HepG2 (cell line): ENCODE measurements around the gene TEC.

Source experiments
- FOXP1 ChIP-seq, 2 experiments: fragments of 450-650 bp in 1 of 2; IDR thresholded peaks; 2 replicates each; pipeline ENCODE4 v1.6.1; 2017 to 2018; ENCODE audit warnings: antibody characterized with exemption in 1 of 2
- PHF21A ChIP-seq: sonication (generic); formaldehyde crosslinking; IDR thresholded peaks from 2 replicates; pipeline ENCODE4 v1.5.0; 2020; ENCODE audit warnings: mild to moderate bottlenecking, missing genetic modification reagents
- ZBTB1 ChIP-seq: sonication (generic); formaldehyde crosslinking; IDR thresholded peaks from 2 replicates; pipeline ENCODE4 v1.4.0; 2020; ENCODE audit warnings: missing genetic modification reagents, borderline replicate concordance
- TF ChIP-seq, protein P1 (sequence below), 2 experiments: sonication (generic) in 1 of 2; formaldehyde crosslinking in 1 of 2; IDR thresholded peaks; 2 replicates each; pipeline versions ENCODE4 v1.4.0 to v1.6.1; 2016 to 2020; ENCODE audit warnings: borderline replicate concordance in 1 of 2, low read depth in 1 of 2, mild to moderate bottlenecking in 1 of 2, missing genetic modification reagents in 1 of 2
- TF ChIP-seq, protein P2 (sequence below): sonication (generic); formaldehyde crosslinking; IDR thresholded peaks from 2 replicates; pipeline ENCODE4 v1.9.0; 2021; ENCODE audit warnings: mild to moderate bottlenecking, missing genetic modification reagents
- TF ChIP-seq, protein P3 (sequence below): sonication (generic); formaldehyde crosslinking; IDR thresholded peaks from 2 replicates; pipeline ENCODE4 v1.5.0; 2020; ENCODE audit warnings: mild to moderate bottlenecking, missing genetic modification reagents, moderate library complexity
- TF ChIP-seq, protein P4 (sequence below): sonication (generic); formaldehyde crosslinking; IDR thresholded peaks from 2 replicates; pipeline ENCODE4 v1.4.0; 2020; ENCODE audit warnings: mild to moderate bottlenecking, missing genetic modification reagents, borderline replicate concordance

DNA sequence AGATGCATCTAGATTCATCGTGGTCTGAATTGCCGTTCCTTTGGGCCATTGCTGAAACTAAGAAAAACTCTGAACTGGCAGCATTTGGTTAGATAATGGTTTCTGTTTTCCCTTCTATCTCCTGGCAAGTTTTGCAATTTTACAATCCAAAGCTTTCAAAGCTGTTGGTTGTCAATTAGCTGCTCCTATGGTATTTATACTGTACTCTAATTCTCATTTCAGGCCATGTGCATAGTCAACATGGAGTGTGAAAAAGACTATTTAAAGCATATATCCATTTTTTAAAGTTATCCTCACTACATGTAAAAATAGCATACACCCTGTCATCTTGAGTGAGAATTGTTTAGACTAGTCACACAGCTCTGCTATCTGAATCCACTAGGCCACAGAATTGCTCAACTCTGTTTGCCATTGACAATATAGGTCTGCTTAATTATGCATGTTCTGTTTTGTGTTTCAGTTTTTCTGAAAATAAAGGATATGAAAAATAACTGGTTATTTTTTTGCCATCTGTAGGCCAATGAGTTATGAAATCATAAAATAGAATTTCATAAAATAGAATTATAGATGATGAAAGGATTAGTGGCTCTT, 27.7 kb upstream of the TEC start:
- TF ChIP-seq PHF21A (CRISPR knock-in tag), result no peak
- TF ChIP-seq, protein P1, sequence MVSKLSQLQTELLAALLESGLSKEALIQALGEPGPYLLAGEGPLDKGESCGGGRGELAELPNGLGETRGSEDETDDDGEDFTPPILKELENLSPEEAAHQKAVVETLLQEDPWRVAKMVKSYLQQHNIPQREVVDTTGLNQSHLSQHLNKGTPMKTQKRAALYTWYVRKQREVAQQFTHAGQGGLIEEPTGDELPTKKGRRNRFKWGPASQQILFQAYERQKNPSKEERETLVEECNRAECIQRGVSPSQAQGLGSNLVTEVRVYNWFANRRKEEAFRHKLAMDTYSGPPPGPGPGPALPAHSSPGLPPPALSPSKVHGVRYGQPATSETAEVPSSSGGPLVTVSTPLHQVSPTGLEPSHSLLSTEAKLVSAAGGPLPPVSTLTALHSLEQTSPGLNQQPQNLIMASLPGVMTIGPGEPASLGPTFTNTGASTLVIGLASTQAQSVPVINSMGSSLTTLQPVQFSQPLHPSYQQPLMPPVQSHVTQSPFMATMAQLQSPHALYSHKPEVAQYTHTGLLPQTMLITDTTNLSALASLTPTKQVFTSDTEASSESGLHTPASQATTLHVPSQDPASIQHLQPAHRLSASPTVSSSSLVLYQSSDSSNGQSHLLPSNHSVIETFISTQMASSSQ (IDR thresholded peaks at IDR 0.05; ENCODE audit: low read depth), result no peak
- TF ChIP-seq, protein P1 (CRISPR knock-in tag; IDR thresholded peaks at IDR 0.05; ENCODE audit: borderline replicate concordance), result no peak
- TF ChIP-seq, protein P2, sequence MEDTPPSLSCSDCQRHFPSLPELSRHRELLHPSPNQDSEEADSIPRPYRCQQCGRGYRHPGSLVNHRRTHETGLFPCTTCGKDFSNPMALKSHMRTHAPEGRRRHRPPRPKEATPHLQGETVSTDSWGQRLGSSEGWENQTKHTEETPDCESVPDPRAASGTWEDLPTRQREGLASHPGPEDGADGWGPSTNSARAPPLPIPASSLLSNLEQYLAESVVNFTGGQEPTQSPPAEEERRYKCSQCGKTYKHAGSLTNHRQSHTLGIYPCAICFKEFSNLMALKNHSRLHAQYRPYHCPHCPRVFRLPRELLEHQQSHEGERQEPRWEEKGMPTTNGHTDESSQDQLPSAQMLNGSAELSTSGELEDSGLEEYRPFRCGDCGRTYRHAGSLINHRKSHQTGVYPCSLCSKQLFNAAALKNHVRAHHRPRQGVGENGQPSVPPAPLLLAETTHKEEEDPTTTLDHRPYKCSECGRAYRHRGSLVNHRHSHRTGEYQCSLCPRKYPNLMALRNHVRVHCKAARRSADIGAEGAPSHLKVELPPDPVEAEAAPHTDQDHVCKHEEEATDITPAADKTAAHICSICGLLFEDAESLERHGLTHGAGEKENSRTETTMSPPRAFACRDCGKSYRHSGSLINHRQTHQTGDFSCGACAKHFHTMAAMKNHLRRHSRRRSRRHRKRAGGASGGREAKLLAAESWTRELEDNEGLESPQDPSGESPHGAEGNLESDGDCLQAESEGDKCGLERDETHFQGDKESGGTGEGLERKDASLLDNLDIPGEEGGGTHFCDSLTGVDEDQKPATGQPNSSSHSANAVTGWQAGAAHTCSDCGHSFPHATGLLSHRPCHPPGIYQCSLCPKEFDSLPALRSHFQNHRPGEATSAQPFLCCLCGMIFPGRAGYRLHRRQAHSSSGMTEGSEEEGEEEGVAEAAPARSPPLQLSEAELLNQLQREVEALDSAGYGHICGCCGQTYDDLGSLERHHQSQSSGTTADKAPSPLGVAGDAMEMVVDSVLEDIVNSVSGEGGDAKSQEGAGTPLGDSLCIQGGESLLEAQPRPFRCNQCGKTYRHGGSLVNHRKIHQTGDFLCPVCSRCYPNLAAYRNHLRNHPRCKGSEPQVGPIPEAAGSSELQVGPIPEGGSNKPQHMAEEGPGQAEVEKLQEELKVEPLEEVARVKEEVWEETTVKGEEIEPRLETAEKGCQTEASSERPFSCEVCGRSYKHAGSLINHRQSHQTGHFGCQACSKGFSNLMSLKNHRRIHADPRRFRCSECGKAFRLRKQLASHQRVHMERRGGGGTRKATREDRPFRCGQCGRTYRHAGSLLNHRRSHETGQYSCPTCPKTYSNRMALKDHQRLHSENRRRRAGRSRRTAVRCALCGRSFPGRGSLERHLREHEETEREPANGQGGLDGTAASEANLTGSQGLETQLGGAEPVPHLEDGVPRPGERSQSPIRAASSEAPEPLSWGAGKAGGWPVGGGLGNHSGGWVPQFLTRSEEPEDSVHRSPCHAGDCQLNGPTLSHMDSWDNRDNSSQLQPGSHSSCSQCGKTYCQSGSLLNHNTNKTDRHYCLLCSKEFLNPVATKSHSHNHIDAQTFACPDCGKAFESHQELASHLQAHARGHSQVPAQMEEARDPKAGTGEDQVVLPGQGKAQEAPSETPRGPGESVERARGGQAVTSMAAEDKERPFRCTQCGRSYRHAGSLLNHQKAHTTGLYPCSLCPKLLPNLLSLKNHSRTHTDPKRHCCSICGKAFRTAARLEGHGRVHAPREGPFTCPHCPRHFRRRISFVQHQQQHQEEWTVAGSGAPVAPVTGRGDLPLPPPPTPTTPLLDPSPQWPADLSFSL (CRISPR knock-in tag), result no peak
- TF ChIP-seq ZBTB1 (CRISPR knock-in tag), result no peak
- TF ChIP-seq, protein P3, sequence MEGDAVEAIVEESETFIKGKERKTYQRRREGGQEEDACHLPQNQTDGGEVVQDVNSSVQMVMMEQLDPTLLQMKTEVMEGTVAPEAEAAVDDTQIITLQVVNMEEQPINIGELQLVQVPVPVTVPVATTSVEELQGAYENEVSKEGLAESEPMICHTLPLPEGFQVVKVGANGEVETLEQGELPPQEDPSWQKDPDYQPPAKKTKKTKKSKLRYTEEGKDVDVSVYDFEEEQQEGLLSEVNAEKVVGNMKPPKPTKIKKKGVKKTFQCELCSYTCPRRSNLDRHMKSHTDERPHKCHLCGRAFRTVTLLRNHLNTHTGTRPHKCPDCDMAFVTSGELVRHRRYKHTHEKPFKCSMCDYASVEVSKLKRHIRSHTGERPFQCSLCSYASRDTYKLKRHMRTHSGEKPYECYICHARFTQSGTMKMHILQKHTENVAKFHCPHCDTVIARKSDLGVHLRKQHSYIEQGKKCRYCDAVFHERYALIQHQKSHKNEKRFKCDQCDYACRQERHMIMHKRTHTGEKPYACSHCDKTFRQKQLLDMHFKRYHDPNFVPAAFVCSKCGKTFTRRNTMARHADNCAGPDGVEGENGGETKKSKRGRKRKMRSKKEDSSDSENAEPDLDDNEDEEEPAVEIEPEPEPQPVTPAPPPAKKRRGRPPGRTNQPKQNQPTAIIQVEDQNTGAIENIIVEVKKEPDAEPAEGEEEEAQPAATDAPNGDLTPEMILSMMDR (CRISPR knock-in tag), result no peak
- TF ChIP-seq, protein P4, sequence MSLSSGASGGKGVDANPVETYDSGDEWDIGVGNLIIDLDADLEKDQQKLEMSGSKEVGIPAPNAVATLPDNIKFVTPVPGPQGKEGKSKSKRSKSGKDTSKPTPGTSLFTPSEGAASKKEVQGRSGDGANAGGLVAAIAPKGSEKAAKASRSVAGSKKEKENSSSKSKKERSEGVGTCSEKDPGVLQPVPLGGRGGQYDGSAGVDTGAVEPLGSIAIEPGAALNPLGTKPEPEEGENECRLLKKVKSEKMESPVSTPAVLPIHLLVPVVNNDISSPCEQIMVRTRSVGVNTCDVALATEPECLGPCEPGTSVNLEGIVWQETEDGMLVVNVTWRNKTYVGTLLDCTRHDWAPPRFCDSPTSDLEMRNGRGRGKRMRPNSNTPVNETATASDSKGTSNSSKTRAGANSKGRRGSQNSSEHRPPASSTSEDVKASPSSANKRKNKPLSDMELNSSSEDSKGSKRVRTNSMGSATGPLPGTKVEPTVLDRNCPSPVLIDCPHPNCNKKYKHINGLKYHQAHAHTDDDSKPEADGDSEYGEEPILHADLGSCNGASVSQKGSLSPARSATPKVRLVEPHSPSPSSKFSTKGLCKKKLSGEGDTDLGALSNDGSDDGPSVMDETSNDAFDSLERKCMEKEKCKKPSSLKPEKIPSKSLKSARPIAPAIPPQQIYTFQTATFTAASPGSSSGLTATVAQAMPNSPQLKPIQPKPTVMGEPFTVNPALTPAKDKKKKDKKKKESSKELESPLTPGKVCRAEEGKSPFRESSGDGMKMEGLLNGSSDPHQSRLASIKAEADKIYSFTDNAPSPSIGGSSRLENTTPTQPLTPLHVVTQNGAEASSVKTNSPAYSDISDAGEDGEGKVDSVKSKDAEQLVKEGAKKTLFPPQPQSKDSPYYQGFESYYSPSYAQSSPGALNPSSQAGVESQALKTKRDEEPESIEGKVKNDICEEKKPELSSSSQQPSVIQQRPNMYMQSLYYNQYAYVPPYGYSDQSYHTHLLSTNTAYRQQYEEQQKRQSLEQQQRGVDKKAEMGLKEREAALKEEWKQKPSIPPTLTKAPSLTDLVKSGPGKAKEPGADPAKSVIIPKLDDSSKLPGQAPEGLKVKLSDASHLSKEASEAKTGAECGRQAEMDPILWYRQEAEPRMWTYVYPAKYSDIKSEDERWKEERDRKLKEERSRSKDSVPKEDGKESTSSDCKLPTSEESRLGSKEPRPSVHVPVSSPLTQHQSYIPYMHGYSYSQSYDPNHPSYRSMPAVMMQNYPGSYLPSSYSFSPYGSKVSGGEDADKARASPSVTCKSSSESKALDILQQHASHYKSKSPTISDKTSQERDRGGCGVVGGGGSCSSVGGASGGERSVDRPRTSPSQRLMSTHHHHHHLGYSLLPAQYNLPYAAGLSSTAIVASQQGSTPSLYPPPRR (CRISPR knock-in tag), result no peak
- no peak for TF ChIP-seq FOXP1 (IDR thresholded peaks at IDR 0.05)
- TF ChIP-seq FOXP1 (CRISPR knock-in tag; IDR thresholded peaks at IDR 0.05), result no peak
